Measurements from ENCODE around the gene TNFRSF1B. TPM values are rescaled to one million over a fixed set of nuclear protein-coding genes. Genes with fewer than 3 reads are reported as not detected.

TNFRSF1B gene
- total RNA-seq, 4 donors from 2014 or later, result 8.8 to 53.4 (median 24.2) TPM

- no peak overlapping the region for H3K27ac ChIP-seq
- no peaks in the 10 kb centered on the region for H3K9me3 ChIP-seq
- no peaks in the 10 kb centered on the region for H3K36me3 ChIP-seq
- TF ChIP-seq CTCF (IDR thresholded peaks at IDR 0.05), result no peak
- TF ChIP-seq POLR2A (IDR thresholded peaks at IDR 0.05), result no peak
- no peak overlapping the region for H3K4me3 ChIP-seq
- H3K4me1 ChIP-seq, result no peaks in the 10 kb centered on the region
- no peak for DNase-seq
- intact Hi-C loops (cut with DNase I; ENCODE audit: low total_unique reads), result no loop called here
- H3K27me3 ChIP-seq, result no peaks in the 10 kb centered on the region
Measured at GRCh38 chr1:12142141-12142823, 24.5 kb upstream of the TNFRSF1B start.

GRCh38 chr1:12142891-12143630 lies 23.7 kb upstream of the TNFRSF1B start:
- intact Hi-C loops (cut with DNase I; ENCODE audit: low total_unique reads), result no loop called here

GRCh38 chr1:12143631-12144155 lies 23.1 kb upstream of the TNFRSF1B start:
- TF ChIP-seq POLR2A (IDR thresholded peaks at IDR 0.05) (no peak), CTCF (IDR thresholded peaks at IDR 0.05) (peak in 1 of 4 experiments; percentile 6)
- H3K9me3 ChIP-seq, result no peaks in the 10 kb centered on the region
- peak overlapping the region; percentile 49 to 51 for H3K27ac ChIP-seq
- DNase-seq, result peak; percentile 72 to 75
- H3K36me3 ChIP-seq, result no peaks in the 10 kb centered on the region
- H3K4me3 ChIP-seq, result no peak overlapping the region
- intact Hi-C loops (cut with DNase I; ENCODE audit: low total_unique reads), result no loop called here
- no peaks in the 10 kb centered on the region for H3K27me3 ChIP-seq
- H3K4me1 ChIP-seq, result no peaks in the 10 kb centered on the region

More at GRCh38 chr1:12142891-12143630, 23.7 kb upstream of the TNFRSF1B start:
- H3K9me3 ChIP-seq, result no peaks in the 10 kb centered on the region
- no peak overlapping the region for H3K4me3 ChIP-seq
- peak overlapping the region; percentile 49 to 51 for H3K27ac ChIP-seq
- TF ChIP-seq POLR2A (IDR thresholded peaks at IDR 0.05), result no peak
- H3K4me1 ChIP-seq, result no peaks in the 10 kb centered on the region
- H3K36me3 ChIP-seq, result no peaks in the 10 kb centered on the region
- no peaks in the 10 kb centered on the region for H3K27me3 ChIP-seq
- no peak for DNase-seq

GRCh38 chr1:12144236-12144635 lies 22.6 kb upstream of the TNFRSF1B start:
- Histone ChIP-seq H3K27ac (peak overlapping the region; percentile 29 to 51), H3K27me3 (no peaks in the 10 kb centered on the region), H3K9me3 (no peaks in the 10 kb centered on the region), H3K4me3 (no peak overlapping the region), H3K36me3 (no peaks in the 10 kb centered on the region), H3K4me1 (no peaks in the 10 kb centered on the region)
- no peak for DNase-seq
- no peak for TF ChIP-seq CTCF (IDR thresholded peaks at IDR 0.05)
- no peak for TF ChIP-seq POLR2A (IDR thresholded peaks at IDR 0.05)
- intact Hi-C loops (cut with DNase I; ENCODE audit: low total_unique reads), result no loop called here

- intact Hi-C loops (cut with DNase I; ENCODE audit: low total_unique reads), result no loop called here
- Histone ChIP-seq H3K27me3 (no peaks in the 10 kb centered on the region), H3K9me3 (no peaks in the 10 kb centered on the region), H3K27ac (no peak overlapping the region), H3K36me3 (no peaks in the 10 kb centered on the region), H3K4me1 (no peaks in the 10 kb centered on the region), H3K4me3 (no peak overlapping the region)
- TF ChIP-seq CTCF (IDR thresholded peaks at IDR 0.05) (no peak), POLR2A (IDR thresholded peaks at IDR 0.05) (no peak)
- no peak for DNase-seq
Measured at GRCh38 chr1:12144969-12145368, 21.8 kb upstream of the TNFRSF1B start.

All from uterus (tissue), 4 donors.